ENCODE data around the gene HIPK2.

GRCh38 chr7:139763330-139763729 is 14.5 kb downstream of the HIPK2 start:
- TF ChIP-seq CTCF (IDR thresholded peaks at IDR 0.05; ENCODE audit: low read depth, low read length) (no peak), POLR2A (IDR thresholded peaks at IDR 0.05; ENCODE audit: extremely low read depth, insufficient read length) (no peak), MAX (IDR thresholded peaks at IDR 0.05; ENCODE audit: low read depth, low read length) (no peak), MYC (IDR thresholded peaks at IDR 0.05; ENCODE audit: low read depth, low read length) (no peak)

All from NB4 (cell line).